GM21737 (cell line): ENCODE data around the gene ANKRD16.
"Not testable (repeated sequence)": the region's sequence is repeated elsewhere in the genome, so short reads cannot be mapped to it uniquely, and the experiment has no call there.

Experiments
- ATAC-seq: cut with Tn5 transposase; IDR thresholded peaks from one replicate; pipeline ENCODE4 v1.9.1; 2021; ENCODE audit warnings: mild to moderate bottlenecking, moderate library complexity; ENCODE audit not compliant: unreplicated experiment

The ANKRD16 gene

DNA sequence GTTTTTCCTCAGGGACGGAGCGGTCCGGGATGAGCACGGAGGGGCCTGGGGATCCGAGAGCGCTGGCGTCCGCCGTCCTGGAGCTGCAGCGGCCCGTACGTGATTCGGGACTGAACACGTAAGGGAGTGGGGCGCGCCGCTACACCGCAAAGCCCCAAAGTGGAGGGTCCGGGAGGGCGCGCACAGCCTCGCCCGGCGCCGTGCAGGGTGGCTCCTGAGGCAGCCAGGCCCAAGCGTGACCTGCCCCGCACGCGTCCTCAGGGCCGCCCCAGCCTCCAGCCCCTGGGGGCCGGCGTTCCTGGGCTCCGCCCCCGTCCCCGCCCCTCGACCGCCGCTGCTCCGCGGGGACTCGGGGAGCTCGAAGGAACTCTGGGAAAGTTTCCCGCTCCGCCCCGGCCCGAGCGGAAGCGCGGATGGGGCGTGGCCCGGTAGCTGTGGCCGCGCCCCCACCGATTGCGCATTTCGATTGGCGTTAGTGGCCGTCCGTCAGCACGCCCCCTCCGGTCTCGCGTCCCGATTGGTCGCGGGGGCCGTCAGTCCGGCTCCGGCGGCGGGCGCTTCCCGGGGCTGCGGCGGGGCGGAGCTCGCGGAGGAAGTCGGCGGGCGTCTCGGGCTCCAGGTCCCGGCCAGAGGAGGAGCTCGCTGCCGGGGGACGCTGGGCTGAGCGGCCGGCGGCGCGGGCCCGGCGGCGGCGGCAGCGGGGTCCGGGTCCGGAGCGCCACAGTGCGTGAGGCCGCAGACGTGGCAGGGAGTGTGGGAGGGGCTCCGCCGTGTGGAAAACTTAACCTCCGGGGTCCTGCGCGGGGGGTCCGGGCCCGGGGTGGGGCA lies at the start of gene ANKRD16, which contains the start of gene FBH1:
ANKRD16 (minus strand) TSS at position 270 of the 828 bp plus-strand sequence. CDS start 539 bp downstream, outside the sequence.
FBH1 (plus strand) TSS at position 620 of the 828 bp plus-strand sequence; CDS start at position 723, 103 bp downstream.
- ATAC-seq, result peak; percentile 83

GRCh38 chr10:5938291-5938690 lies 48.6 kb upstream of the ANKRD16 start:
- ATAC-seq, result no peak

DNA sequence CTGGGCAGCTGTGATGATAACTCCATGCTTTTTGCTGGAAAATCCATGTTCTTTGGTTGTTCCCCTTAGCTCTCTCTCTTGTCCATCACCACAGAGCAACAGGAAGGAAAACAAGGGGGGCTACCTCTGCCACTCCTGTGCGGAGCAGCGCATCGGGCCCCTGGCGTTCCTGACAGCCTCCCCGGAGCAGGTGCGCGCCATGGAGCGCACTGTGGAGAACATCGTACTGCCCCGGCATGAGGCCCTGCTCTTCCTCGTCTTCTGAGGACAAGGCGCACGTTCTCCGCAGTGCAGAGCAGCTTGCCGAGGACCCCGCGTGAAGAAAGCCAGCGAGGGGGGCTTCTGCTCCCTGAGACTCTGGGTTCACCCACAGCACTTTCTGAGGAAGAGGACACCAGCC lies 47.3 kb upstream of the ANKRD16 start:
- no peak for ATAC-seq

- no peak for ATAC-seq
Observed at GRCh38 chr10:5935628-5936027, 45.9 kb upstream of the ANKRD16 start.

DNA sequence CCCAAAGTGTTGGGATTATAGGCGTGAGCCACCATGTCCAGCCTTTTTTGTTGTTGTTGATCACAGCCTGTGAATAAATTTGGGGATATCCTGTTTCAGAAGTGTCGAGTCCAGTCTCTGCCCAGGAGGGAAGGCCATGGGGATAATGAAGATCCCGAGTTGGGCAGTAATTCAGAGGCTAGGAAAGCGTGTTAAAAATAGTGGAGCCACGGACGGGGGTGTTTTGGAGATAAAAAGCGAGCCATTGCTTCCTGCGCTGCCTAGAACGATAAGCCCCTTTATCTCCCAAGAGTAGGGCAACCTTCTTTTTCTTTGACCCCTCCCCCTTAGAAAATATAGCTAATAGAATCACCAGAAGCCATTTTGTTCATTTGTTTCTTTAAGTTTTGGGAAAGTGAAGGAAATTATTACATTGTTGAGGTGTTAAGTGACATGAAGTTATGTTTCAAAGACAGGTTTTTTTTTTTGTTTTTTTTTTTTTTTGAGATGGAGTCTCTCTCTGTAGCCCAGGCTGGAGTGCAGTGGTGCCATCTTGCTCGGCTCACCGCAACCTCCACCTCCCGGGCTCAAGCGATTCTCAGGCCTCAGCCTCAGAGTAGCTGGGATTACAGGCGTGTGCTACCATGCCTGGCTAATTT lies 44.3 kb upstream of the ANKRD16 start:
- ATAC-seq, result no peak

DNA sequence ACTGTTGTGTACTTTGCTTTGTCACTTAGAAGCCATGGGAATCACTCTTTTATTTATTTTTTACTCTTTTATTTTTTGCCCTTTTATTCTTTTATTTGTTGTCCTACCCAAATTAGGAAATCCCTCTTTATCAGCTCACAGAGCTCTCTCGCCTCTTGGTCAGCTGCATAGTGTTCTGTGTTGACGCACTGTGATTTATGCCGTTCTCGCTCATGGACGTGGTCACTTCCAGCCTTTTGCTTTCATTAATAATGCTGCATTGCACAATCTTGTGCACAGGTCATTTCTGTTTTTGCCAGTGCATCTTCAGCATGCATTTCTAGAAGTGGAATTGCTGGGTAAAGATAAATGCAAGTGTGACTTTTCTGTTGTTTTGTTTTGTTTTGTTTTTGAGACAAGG lies 42.7 kb upstream of the ANKRD16 start:
- no peak for ATAC-seq

GRCh38 chr10:5930272-5930671 lies 40.6 kb upstream of the ANKRD16 start:
- no peak for ATAC-seq

DNA sequence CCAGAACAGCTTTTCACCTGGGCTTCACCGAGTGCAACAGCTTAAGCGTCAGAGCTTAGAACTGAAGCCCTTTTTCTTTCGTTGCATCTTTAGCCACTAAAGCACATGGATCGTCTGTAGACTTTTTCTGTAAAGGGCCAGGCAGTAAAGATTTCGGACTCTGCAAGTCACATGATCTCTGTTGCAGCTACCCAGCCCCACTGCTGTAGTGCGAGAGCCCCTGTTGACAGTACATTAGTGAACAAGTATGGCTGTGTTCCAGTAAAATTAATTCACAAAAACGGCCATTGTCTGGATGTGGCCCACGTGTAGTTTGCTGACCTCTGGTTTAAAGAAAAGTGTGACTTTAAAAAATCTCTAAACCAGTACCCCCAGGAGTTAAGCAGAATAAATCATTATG lies 39.7 kb upstream of the ANKRD16 start:
- no peak for ATAC-seq

DNA sequence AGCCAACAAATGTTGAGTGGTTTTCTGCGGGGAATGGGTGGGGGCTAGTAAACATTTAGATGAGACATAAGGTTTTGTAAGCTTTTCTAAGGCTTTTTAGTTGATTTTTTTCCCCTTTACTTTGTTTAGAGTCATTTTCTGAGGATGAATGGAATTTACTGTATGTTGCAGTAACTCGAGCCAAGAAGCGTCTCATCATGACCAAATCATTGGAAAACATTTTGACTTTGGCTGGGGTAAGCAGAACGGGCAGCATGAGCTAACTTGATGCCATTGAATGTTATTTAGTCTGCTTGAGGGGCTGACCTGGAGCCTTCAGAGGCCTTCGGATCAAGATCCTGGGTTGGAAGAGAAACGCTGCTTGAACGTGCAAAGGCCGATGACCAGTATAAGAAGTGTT lies 37.6 kb upstream of the ANKRD16 start:
- ATAC-seq, result no peak

DNA sequence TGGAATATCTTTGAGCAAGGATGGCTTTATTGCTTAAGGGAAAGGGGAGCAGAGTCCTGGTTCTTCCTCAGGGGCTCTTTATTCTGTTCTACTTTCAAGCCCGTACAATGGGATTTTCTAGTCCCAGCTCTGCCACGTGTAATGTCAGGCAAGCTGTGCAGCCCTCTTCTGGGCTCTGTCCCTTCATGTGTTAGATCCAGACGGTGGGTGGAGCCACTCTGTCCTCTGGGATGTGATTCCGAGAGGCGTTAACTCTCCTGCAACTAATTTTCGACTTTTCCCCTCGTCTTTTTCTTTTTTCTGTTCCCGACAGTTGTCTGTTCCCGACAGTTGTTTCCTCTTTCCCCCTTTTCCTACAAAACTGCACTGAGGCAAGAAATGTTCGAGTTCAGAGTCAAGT lies 35.2 kb upstream of the ANKRD16 start:
- no peak for ATAC-seq

- no peak for ATAC-seq
Observed at GRCh38 chr10:5921746-5922145, 32.1 kb upstream of the ANKRD16 start.

DNA sequence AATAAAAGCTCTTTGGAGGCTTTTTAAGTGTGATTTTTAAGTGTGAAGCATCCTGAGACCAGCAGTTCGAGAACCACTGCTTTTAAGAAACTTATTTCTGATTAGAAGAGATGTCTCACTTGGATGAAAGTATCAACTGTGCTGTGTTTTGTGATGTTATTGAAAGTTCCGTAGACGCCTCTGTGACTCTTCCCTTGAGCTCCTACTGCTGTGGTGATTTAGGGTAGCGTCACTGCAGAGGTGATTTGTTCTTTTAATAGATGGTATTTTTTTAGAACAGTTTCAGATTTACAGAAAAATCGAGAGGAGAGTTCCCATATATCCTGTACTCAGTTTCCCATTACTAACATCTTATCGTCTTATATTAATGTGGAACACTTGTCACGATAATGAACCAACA lies 29.9 kb upstream of the ANKRD16 start:
- no peak for ATAC-seq

DNA sequence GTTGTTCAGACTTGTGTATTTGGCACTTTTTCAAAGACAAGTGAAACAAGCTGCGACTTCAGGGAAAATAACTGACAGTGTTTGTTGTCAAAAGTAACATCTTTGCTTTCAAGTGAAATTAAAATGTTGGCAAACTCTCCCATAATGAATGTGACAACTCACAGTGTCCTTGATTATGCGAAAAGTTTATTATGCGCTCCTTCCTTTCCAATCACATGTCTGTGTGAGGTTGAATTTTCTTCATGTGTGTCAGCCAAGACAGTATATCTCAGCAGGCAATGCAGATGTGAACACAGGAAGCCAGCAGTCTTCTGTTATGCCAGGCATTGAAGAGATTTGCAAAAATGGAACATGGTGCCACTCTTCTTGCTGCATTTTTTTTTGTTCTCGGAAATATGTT lies 29.1 kb upstream of the ANKRD16 start:
- ATAC-seq, result no peak

GRCh38 chr10:5917305-5917704 lies 27.6 kb upstream of the ANKRD16 start:
- ATAC-seq, result no peak

GRCh38 chr10:5915451-5915850 lies 25.8 kb upstream of the ANKRD16 start:
- ATAC-seq, result no peak

GRCh38 chr10:5913736-5914135 lies 24.0 kb upstream of the ANKRD16 start:
- no peak for ATAC-seq

- ATAC-seq, result no peak
Observed at GRCh38 chr10:5911670-5912069, 22.0 kb upstream of the ANKRD16 start.

GRCh38 chr10:5910323-5911100 lies 20.8 kb upstream of the ANKRD16 start:
- no peak for ATAC-seq

DNA sequence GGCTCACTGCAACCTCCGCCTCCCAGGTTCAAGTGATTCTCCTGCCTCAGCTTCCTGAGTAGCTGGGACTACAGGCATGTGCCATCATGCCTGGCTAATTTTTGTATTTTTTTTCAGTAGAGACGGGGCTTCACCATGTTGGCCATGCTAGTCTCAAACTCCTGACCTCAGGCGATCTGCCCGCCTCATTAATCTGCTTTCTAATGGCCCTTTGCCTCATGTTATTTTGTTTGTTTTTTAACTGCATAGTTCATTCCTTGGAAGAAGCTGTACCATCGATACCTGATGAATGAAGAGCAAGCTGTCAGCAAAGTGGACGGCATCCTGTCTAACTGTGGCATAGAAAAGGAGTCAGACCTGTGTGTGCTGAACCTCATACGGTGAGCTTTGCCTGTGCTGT lies 19.0 kb upstream of the ANKRD16 start:
- not testable (repeated sequence) for ATAC-seq

- ATAC-seq, result no peak
Observed at GRCh38 chr10:5906651-5907050, 17.0 kb upstream of the ANKRD16 start.

DNA sequence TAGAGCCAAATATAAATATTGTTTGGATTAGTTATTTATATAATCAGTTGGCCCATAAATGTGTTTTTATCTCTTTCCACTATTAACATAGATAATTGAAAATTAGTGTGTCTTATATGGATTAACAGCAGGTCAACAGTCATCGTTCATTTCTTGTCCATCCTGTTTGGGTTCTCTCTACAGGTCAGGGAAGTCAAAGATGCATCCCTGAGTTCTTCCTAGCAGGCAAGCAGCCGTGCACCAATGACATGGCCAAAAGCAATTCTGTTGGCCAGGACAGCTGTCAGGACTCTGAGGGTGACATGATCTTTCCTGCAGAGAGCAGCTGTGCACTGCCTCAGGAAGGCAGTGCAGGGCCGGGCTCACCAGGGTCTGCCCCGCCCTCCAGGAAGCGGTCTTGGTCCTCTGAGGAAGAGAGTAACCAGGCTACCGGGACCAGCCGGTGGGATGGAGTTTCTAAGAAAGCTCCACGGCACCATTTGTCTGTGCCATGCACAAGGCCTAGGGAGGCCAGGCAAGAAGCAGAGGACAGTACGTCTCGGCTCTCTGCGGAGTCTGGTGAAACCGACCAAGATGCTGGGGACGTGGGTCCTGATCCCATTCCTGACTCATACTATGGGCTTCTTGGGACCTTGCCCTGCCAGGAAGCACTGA lies 16.3 kb upstream of the ANKRD16 start:
- ATAC-seq, result no peak
